Measurements from ENCODE around the gene SLC41A3. TPM values are rescaled to one million over a fixed set of nuclear protein-coding genes. Genes with fewer than 3 reads are reported as not detected.

Gene SLC41A3
- total RNA-seq, 4 donors from 2014 or later, result 34.5 to 62.3 (median 37.9) TPM

GRCh38 chr3:126026277-126026751 lies 57.6 kb downstream of the SLC41A3 start:
- no peak for ATAC-seq (ENCODE audit: low FRiP score)
- TF ChIP-seq CTCF (IDR thresholded peaks at IDR 0.05), result no peak
- no peak for DNase-seq (ENCODE audit: low spot score)

GRCh38 chr3:126025862-126026261 lies 58.1 kb downstream of the SLC41A3 start:
- no peak for DNase-seq (ENCODE audit: low spot score)
- TF ChIP-seq CTCF (IDR thresholded peaks at IDR 0.05), result no peak
- ATAC-seq (ENCODE audit: low FRiP score), result no peak

GRCh38 chr3:126025116-126025729 lies 58.7 kb downstream of the SLC41A3 start:
- no peak for TF ChIP-seq CTCF (IDR thresholded peaks at IDR 0.05)
- ATAC-seq (ENCODE audit: low FRiP score), result no peak
- no peak for DNase-seq (ENCODE audit: low spot score)

GRCh38 chr3:126024049-126024854 lies 59.7 kb downstream of the SLC41A3 start:
- no peak for ATAC-seq (ENCODE audit: low FRiP score)
- TF ChIP-seq CTCF (IDR thresholded peaks at IDR 0.05), result no peak
- no peak for DNase-seq (ENCODE audit: low spot score)

- no peak for TF ChIP-seq CTCF (IDR thresholded peaks at IDR 0.05)
- DNase-seq (ENCODE audit: low spot score), result no peak
- no peak for ATAC-seq (ENCODE audit: low FRiP score)
Measured at GRCh38 chr3:126023390-126023789, 60.5 kb downstream of the SLC41A3 start.

GRCh38 chr3:126022741-126023359 lies 61.1 kb downstream of the SLC41A3 start:
- no peak for TF ChIP-seq CTCF (IDR thresholded peaks at IDR 0.05)
- DNase-seq (ENCODE audit: low spot score) (no peak), ATAC-seq (ENCODE audit: low FRiP score) (no peak)
